Natural killer cell (primary cell): ENCODE results near the gene NPHP4. TPM values are rescaled to one million over a fixed set of nuclear protein-coding genes. Genes with fewer than 3 reads are reported as not detected.

Experiments used
- ATAC-seq, 3 donors: fragments of 150-1000 bp in 2 of 3; fragments of 200-7000 bp in 1 of 3; cut with Tn5 transposase; 1 replicate in 1 of 3; 2 replicates in 2 of 3; pipeline ENCODE4 v1.10.0; 2021; ENCODE audit warnings: mild to moderate bottlenecking in 2 of 3, moderate library complexity in 2 of 3
- DNase-seq, 2 donors: peaks; one replicate each; pipeline versions ENCODE4 v3.0.0 to v3.0.0-alpha.2; 2013 to 2021; ENCODE audit warnings: mixed read lengths in 1 of 2
- H3K27ac ChIP-seq: one replicate; pipeline ENCODE4 v1.5.1; 2013; ENCODE audit warnings: mild to moderate bottlenecking, low read length
- H3K27me3 ChIP-seq: one replicate; pipeline ENCODE4 v1.6.1; 2013; ENCODE audit warnings: low read length; ENCODE audit not compliant: control insufficient read depth, insufficient read depth
- H3K36me3 ChIP-seq: one replicate; pipeline ENCODE4 v1.6.1; 2013; ENCODE audit warnings: low read length; ENCODE audit not compliant: control insufficient read depth, insufficient read depth
- H3K4me1 ChIP-seq: one replicate; pipeline ENCODE4 v1.6.1; 2013; ENCODE audit warnings: low read length; ENCODE audit not compliant: control insufficient read depth, insufficient read depth
- H3K4me3 ChIP-seq: one replicate; pipeline ENCODE4 v1.5.1; 2013; ENCODE audit warnings: low read length
- H3K9me3 ChIP-seq: one replicate; pipeline ENCODE4 v1.6.1; 2013; ENCODE audit warnings: low read length; ENCODE audit not compliant: control insufficient read depth, insufficient read depth
- H3K27ac Mint-ChIP-seq, 2 donors: one replicate each; pipeline ENCODE4 v1.8.0; 2022; ENCODE audit warnings: mild to moderate bottlenecking in 2 of 2, mixed read lengths in 2 of 2, moderate library complexity in 1 of 2
- H3K27me3 Mint-ChIP-seq, 2 donors: one replicate each; pipeline ENCODE4 v1.8.0; 2022; ENCODE audit warnings: low read depth in 2 of 2, mixed read lengths in 2 of 2
- H3K36me3 Mint-ChIP-seq: one replicate; pipeline ENCODE4 v1.8.0; 2022; ENCODE audit warnings: mixed read lengths
- H3K4me1 Mint-ChIP-seq, 2 donors: one replicate each; pipeline ENCODE4 v1.8.0; 2022; ENCODE audit warnings: mixed read lengths in 2 of 2
- H3K4me3 Mint-ChIP-seq: one replicate; pipeline ENCODE4 v1.8.0; 2022; ENCODE audit warnings: mild to moderate bottlenecking, moderate library complexity, mixed read lengths
- H3K9me3 Mint-ChIP-seq, 2 donors: one replicate each; pipeline ENCODE4 v1.8.0; 2022; ENCODE audit warnings: mixed read lengths in 2 of 2
- CTCF ChIP-seq: fragments of 200-600 bp; IDR thresholded peaks from one replicate; pipeline ENCODE4 v1.8.0; 2022; ENCODE audit warnings: antibody characterized with exemption
- WGBS: methylation state at CpG from one replicate; pipeline ENCODE4 v1.1.7; 2013; ENCODE audit warnings: missing lambda C conversion rate; ENCODE audit not compliant: insufficient coverage; 5-methylcytosine and 5-hydroxymethylcytosine counted together
- intact Hi-C: fragments of 100-400 bp; cut with micrococcal nuclease; formaldehyde crosslinking; loops from one replicate; pipeline ENCODE4 v1.14.2; 2022
- total RNA-seq, 4 donors: library from RNA; stranded (reverse); fragments of 120-200 nt in 1 of 4; gene quantifications; one replicate each; pipeline versions ENCODE4 v1.2.3 to v1.2.4, GENCODE V29; 2013 to 2022

NPHP4 gene
- total RNA-seq, 3 donors from 2014 or later (not counting 1 experiment from before 2014, with no cell fraction given), result 6.3 to 14.7 (median 10.1) TPM

- H3K36me3 Mint-ChIP-seq, result no peaks in the 10 kb centered on the region
- WGBS, result 92% methylated on average over 4 of the region's 6 CpGs
- Histone ChIP-seq H3K27ac (no peak overlapping the region), H3K4me1 (no peaks in the 10 kb centered on the region), H3K36me3 (no peaks in the 10 kb centered on the region), H3K27me3 (no peaks in the 10 kb centered on the region), H3K4me3 (no peak overlapping the region), H3K9me3 (no peaks in the 10 kb centered on the region)
- no peak overlapping the region for H3K27ac Mint-ChIP-seq
- H3K4me3 Mint-ChIP-seq, result no peak overlapping the region
- DNase-seq (no peak), ATAC-seq (no peak)
- peaks cover 0 to 9% of the 10 kb centered on the region in 2 donors for H3K4me1 Mint-ChIP-seq
- intact Hi-C loops, result loop anchor here (10.0 kb wide), 1 partner anchor 59 kb away; no protein-coding TSS in a partner anchor
- H3K9me3 Mint-ChIP-seq, result no peaks in the 10 kb centered on the region
- TF ChIP-seq CTCF, result no peak
- H3K27me3 Mint-ChIP-seq, result no peaks in the 10 kb centered on the region
Measured at GRCh38 chr1:5983361-5984103, 8.7 kb downstream of the NPHP4 start.

GRCh38 chr1:5982868-5983267 is 9.4 kb downstream of the NPHP4 start:
- no peaks in the 10 kb centered on the region for H3K9me3 Mint-ChIP-seq
- 79% methylated on average over 5 of the region's 5 CpGs for WGBS

GRCh38 chr1:5982276-5982675 is 9.9 kb downstream of the NPHP4 start:
- H3K4me1 ChIP-seq, result no peaks in the 10 kb centered on the region
- Mint-ChIP-seq H3K4me3 (no peak overlapping the region), H3K27me3 (no peaks in the 10 kb centered on the region), H3K4me1 (peaks cover 0 to 19% of the 10 kb centered on the region in 2 donors), H3K9me3 (no peaks in the 10 kb centered on the region), H3K36me3 (no peaks in the 10 kb centered on the region), H3K27ac (no peak overlapping the region)
- DNase-seq (no peak), ATAC-seq (no peak)
- H3K9me3 ChIP-seq, result no peaks in the 10 kb centered on the region
- no peak overlapping the region for H3K27ac ChIP-seq
- intact Hi-C loops, result loop anchor here (10.0 kb wide), 1 partner anchor 57 kb away; no protein-coding TSS in a partner anchor
- WGBS, result 67% methylated on average over 3 of the region's 4 CpGs
- no peak overlapping the region for H3K4me3 ChIP-seq
- TF ChIP-seq CTCF, result no peak
- no peaks in the 10 kb centered on the region for H3K36me3 ChIP-seq
- H3K27me3 ChIP-seq, result no peaks in the 10 kb centered on the region

More at GRCh38 chr1:5982868-5983267, 9.4 kb downstream of the NPHP4 start:
- intact Hi-C loops, result loop anchor here (10.0 kb wide), 1 partner anchor 58 kb away; no protein-coding TSS in a partner anchor
- no peaks in the 10 kb centered on the region for H3K9me3 ChIP-seq
- Mint-ChIP-seq H3K4me1 (peaks cover 0 to 13% of the 10 kb centered on the region in 2 donors), H3K27me3 (no peaks in the 10 kb centered on the region), H3K4me3 (no peak overlapping the region), H3K36me3 (no peaks in the 10 kb centered on the region), H3K27ac (no peak overlapping the region)
- no peak for ATAC-seq
- H3K27me3 ChIP-seq, result no peaks in the 10 kb centered on the region
- no peak overlapping the region for H3K4me3 ChIP-seq
- no peak for DNase-seq
- H3K27ac ChIP-seq, result no peak overlapping the region
- no peak for TF ChIP-seq CTCF
- no peaks in the 10 kb centered on the region for H3K4me1 ChIP-seq
- H3K36me3 ChIP-seq, result no peaks in the 10 kb centered on the region
